ENCODE data around the gene DGKD.
A peak's percentile ranks its signal among the peaks of the same experiment; 100 is the strongest.

Gene DGKD

GRCh38 chr2:233456111-233456510 lies 101.8 kb downstream of the DGKD start:
- intact Hi-C loops (cut with DNase I), result no loop called here
- DNase-seq, result peak in 1 of 42 donors; percentile 0

GRCh38 chr2:233456934-233457333 lies 102.6 kb downstream of the DGKD start:
- intact Hi-C loops (cut with DNase I), result no loop called here
- DNase-seq, result no peak

GRCh38 chr2:233457356-233457755 lies 103.1 kb downstream of the DGKD start:
- DNase-seq, result no peak
- intact Hi-C loops (cut with DNase I), result no loop called here

GRCh38 chr2:233458031-233458610 lies 103.8 kb downstream of the DGKD start:
- DNase-seq, result no peak
- intact Hi-C loops (cut with DNase I), result no loop called here

- DNase-seq, result no peak
- intact Hi-C loops (cut with DNase I), result no loop called here
These were observed 104.5 kb downstream of the DGKD start for GRCh38 chr2:233458826-233459225.

DNA sequence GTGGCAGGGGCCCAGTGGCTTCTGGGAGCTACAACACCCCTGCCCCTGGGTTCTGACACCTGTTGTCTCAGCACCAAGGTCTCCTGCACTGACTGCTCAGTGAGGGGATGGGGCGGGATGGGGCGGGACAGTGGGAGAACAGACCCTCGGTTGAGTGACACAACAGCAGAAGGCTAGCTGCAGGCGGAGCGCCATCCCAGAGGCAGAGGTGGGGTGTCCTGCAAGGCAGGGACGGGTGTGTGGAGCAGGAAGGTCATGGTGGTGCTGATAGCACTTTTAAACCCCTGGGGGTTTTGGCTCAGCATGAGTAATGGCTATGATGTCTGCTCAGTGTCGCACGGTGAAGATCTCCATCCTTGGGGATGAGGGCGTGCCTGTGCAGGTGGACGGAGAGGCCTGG lies 105.1 kb downstream of the DGKD start:
- DNase-seq, result no peak
- intact Hi-C loops (cut with DNase I), result no loop called here

DNA sequence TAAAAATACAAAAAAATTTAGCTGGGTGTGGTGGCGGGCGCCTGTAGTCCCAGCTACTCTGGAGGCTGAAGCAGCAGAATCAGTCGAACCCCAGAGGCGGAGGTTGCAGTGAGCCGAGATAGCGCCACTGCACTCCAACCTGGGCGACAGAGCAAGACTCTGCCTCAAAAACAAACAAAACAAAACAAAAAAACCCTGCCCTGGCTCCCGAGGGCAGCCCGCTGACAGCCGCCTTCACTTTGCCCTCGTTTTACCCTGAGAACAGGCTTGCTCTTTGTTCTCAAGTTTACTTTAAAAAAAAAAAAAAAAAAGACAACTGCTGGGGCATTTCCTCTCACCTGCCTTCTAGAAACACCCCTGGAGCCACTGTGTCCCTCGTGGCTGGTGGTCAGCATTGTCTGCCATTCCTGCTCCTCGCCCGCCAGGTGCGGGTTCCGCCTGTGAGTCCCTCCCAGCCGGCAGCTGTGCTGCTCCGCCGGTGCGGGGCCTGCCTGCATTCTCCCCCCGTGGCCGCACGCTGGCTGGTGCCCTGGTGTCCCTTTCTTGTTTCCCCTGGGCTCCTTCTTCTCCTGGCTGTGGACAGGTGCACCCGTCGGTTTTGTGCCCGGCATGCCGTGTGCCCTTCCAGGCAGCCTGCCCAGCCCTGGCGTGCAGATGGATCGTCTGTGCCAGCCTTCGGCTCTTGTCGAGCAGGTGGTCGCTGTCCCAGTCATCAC lies 106.6 kb downstream of the DGKD start:
- intact Hi-C loops (cut with DNase I), result no loop called here
- DNase-seq, result peak in 22 of 42 donors; percentile 7 to 65 (median 44)

DNA sequence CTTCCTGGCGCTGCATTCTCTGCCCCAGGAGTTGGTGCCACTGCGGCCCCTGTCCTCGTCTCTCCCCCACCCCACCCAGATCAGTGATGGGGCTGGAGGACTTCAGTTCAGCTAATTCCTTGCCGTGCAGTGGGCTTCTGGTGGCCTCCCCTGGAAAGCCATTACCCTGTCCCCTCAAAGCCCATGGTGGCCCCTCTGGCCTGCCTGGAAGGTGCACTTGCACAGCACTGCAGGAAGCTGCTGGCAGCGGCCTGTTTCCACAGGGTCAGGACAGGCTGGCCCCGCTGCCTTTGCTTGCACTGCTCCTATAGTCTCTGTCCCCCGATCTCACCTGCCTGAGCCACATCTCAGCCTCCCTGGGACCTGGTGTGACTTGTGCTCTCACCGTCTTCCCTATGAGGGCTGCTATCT lies 107.2 kb downstream of the DGKD start:
- intact Hi-C loops (cut with DNase I), result no loop called here
- DNase-seq, result no peak

GRCh38 chr2:233462202-233462785 lies 108.0 kb downstream of the DGKD start:
- intact Hi-C loops (cut with DNase I), result no loop called here
- no peak for DNase-seq

DNA sequence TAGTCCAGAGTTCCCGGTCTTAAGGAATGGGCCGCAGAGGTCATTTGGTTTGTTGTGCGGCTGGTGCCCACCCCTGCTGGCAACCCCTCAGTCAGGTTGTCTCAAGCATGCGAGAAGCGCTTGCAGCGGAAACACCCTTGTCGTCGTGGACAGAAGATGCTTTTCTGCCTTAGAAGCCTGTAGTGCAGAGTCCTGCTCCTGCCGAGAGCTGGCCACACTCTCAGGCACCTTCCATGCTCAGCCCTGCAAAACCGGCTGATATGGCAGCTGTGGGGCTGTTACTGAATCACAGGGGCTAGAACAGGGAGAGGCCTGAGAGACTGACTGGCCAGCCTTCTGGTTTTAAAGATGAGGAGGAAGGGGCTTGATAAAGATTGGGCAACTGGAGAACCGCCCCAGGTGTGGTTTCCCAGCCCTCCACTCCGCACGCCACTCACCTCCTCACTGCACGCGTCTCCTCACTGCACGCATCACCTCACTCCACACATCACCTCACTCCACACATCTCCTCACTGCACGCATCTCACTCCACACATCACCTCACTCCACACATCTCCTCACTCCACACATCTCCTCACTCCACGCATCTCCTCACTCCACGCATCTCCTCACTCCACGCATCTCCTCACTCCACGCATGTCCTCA lies 108.7 kb downstream of the DGKD start:
- intact Hi-C loops (cut with DNase I), result no loop called here
- no peak for DNase-seq

DNA sequence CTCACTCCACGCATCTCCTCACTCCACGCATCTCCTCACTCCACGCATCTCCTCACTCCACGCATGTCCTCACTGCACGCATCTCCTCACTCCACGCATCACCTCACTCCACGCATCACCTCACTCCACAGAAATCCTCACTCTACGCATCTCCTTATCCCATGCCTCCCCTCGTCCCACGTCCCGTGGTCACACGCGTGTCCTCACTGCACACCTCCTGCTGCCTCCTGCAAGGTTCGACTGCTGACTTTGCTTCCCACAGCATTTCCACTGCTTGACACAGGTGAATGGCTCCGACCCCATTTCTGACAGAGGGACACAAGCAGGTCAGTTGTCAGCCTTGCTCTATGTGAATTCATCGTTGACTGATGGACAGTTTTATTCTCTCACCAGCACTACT lies 109.3 kb downstream of the DGKD start:
- intact Hi-C loops (cut with DNase I), result no loop called here
- no peak for DNase-seq

GRCh38 chr2:233464056-233464455 lies 109.8 kb downstream of the DGKD start:
- intact Hi-C loops (cut with DNase I), result no loop called here

GRCh38 chr2:233464531-233465240 lies 110.4 kb downstream of the DGKD start:
- intact Hi-C loops (cut with DNase I), result no loop called here
- no peak for DNase-seq

More at GRCh38 chr2:233464056-233464455, 109.8 kb downstream of the DGKD start:
- DNase-seq, result no peak

GRCh38 chr2:233466991-233467603 lies 112.8 kb downstream of the DGKD start:
- peak in 27 of 42 donors; percentile 3 to 72 (median 55) for DNase-seq
- intact Hi-C loops (cut with DNase I), result no loop called here

- intact Hi-C loops (cut with DNase I), result no loop called here
- DNase-seq, result peak in 9 of 42 donors; percentile 6 to 35 (median 24)
These were observed 113.9 kb downstream of the DGKD start for GRCh38 chr2:233468047-233468740.

DNA sequence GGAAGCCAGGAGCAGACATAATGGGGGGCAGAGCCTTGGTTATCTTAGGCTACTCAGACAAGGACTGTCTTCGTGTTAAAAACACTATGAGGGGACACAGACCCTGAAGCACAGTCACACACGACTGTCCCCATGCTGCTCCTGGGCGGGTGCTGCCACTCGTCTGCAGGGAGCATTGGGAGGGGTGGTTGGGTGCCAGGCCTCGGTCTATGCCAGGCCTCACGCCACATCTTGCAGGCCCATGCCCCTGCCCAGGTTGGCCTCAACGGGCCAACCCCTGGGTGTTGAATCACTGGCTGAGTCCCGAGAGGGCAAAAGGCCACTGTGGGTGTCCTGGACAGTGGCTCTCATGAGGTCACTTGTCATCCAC lies 114.4 kb downstream of the DGKD start:
- DNase-seq, result peak in 9 of 42 donors; percentile 3 to 42 (median 16)
- intact Hi-C loops (cut with DNase I), result no loop called here

- intact Hi-C loops (cut with DNase I), result no loop called here
These were observed 115.1 kb downstream of the DGKD start for GRCh38 chr2:233469261-233470010.

More at GRCh38 chr2:233469261-233470010, 115.1 kb downstream of the DGKD start:
- DNase-seq, result peak in 39 of 42 donors; percentile 19 to 82 (median 59)

Measured in head of caudate nucleus (tissue), 42 donors.